CD4-positive, alpha-beta T cell (primary cell): ENCODE results near the gene IGFBP7. TPM values are rescaled to one million over a fixed set of nuclear protein-coding genes. Genes with fewer than 3 reads are reported as not detected.

Source experiments
- ATAC-seq: fragments of 200-7000 bp; cut with Tn5 transposase; one replicate; pipeline ENCODE4 v1.10.0; 2022; ENCODE audit warnings: mild to moderate bottlenecking; ENCODE audit not compliant: poor library complexity
- CTCF ChIA-PET: fragments of 350-600 bp; sonication (Branson Sonifier 250); formaldehyde crosslinking; loops from one replicate; lab custom pipeline; 2021; ENCODE audit warnings: antibody characterized with exemption, inconsistent platforms; lab: Charles Lee
- POLR2A ChIA-PET: fragments of 350-600 bp; sonication (Branson Sonifier 250); formaldehyde crosslinking; loops from one replicate; lab custom pipeline; 2021; ENCODE audit warnings: antibody characterized with exemption, inconsistent platforms; lab: Charles Lee
- DNase-seq, 14 experiments: peaks; one replicate each; pipeline ENCODE4 v3.0.0-alpha.2; 2013 to 2020; ENCODE audit warnings: mixed read lengths in 2 of 14
- H3K27ac ChIP-seq, 2 donors: one replicate each; pipeline versions ENCODE4 v1.5.1 to v1.7.0; 2013; ENCODE audit warnings: low read length in 2 of 2, low read depth in 1 of 2, mild to moderate bottlenecking in 1 of 2
- H3K27me3 ChIP-seq, 2 experiments: 1 replicate in 1 of 2; 2 replicates in 1 of 2; pipeline versions ENCODE4 v1.6.1 to v1.7.0; 2013; ENCODE audit warnings: low read length in 2 of 2, control low read depth in 1 of 2, mild to moderate bottlenecking in 1 of 2, moderate library complexity in 1 of 2; ENCODE audit not compliant: insufficient read depth in 2 of 2, control insufficient read depth in 1 of 2
- H3K36me3 ChIP-seq: one replicate; pipeline ENCODE4 v1.6.1; 2013; ENCODE audit warnings: low read length, control low read depth; ENCODE audit not compliant: insufficient read depth
- H3K4me1 ChIP-seq: one replicate; pipeline ENCODE4 v1.6.1; 2013; ENCODE audit warnings: low read length, control low read depth; ENCODE audit not compliant: insufficient read depth
- H3K4me3 ChIP-seq: one replicate; pipeline ENCODE4 v1.5.1; 2013; ENCODE audit warnings: mild to moderate bottlenecking, low read length, moderate library complexity
- H3K9me3 ChIP-seq, 2 experiments: 1 replicate in 1 of 2; 2 replicates in 1 of 2; pipeline versions ENCODE4 v1.6.1 to v1.7.0; 2013; ENCODE audit warnings: low read length in 2 of 2, mild to moderate bottlenecking in 2 of 2, control low read depth in 1 of 2, moderate library complexity in 1 of 2; ENCODE audit not compliant: control insufficient read depth in 1 of 2, insufficient read depth in 1 of 2
- H3K27ac Mint-ChIP-seq: one replicate; pipeline ENCODE4 v1.8.0; 2020; ENCODE audit warnings: mixed read lengths
- H3K27me3 Mint-ChIP-seq: one replicate; pipeline ENCODE4 v1.8.0; 2021; ENCODE audit warnings: mixed read lengths
- H3K36me3 Mint-ChIP-seq: one replicate; pipeline ENCODE4 v1.8.0; 2021; ENCODE audit warnings: low read depth, mixed read lengths
- H3K4me1 Mint-ChIP-seq: one replicate; pipeline ENCODE4 v1.8.0; 2021; ENCODE audit warnings: low read depth, mixed read lengths
- H3K4me3 Mint-ChIP-seq: one replicate; pipeline ENCODE4 v1.8.0; 2020; ENCODE audit warnings: mild to moderate bottlenecking, mixed read lengths
- H3K9me3 Mint-ChIP-seq: one replicate; pipeline ENCODE4 v1.8.0; 2020; ENCODE audit warnings: mixed read lengths
- CTCF ChIP-seq: fragments of 200-600 bp; IDR thresholded peaks from one replicate; pipeline ENCODE4 v1.8.0; 2022; ENCODE audit warnings: antibody characterized with exemption, mild to moderate bottlenecking
- intact Hi-C, 2 experiments: fragments of 100-400 bp; cut with DNase I in 1 of 2; cut with micrococcal nuclease in 1 of 2; formaldehyde crosslinking; loops; one replicate each; pipeline versions ENCODE4 v1.15.1 to v1.9.0; 2023 to 2025; cut with DNase I, micrococcal nuclease
- total RNA-seq, 174 experiments: library from RNA in 2 of 174; stranded (reverse) in 2 of 174; gene quantifications; one replicate each; pipeline ENCODE4 v1.2.3 and lab custom pipeline; 2021 to 2026

Gene IGFBP7
- total RNA-seq, 2 experiments from 2014 or later = 0.45 TPM; not detected in 1

DNA sequence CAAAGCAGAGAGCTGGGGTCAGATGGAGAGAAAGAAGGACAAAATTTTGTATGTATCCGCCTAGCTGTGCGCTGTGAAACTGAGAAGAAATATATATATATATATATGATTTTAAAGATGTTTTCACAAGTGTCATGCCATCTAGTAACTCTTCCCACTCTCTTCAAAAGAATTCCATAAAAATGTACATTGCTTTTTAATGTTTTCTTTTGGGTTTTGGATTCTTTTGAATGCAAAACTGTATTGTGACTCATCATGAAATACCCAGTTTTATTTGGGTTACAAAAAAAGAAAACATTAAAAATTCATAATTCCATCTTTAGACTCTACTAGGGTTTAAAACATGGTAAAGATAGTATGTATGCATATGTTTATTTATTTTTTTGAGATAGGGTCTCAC is 34.3 kb upstream of the IGFBP7 start:
- H3K4me3 ChIP-seq = no peak overlapping the region
- no peak for TF ChIP-seq CTCF
- H3K27ac Mint-ChIP-seq = no peak overlapping the region
- H3K4me1 ChIP-seq = no peaks in the 10 kb centered on the region
- no peaks in the 10 kb centered on the region for H3K9me3 ChIP-seq
- intact Hi-C loops = no loop called here
- peaks cover 8% of the 10 kb centered on the region for H3K27me3 Mint-ChIP-seq
- POLR2A ChIA-PET = no interaction called here
- H3K27ac ChIP-seq = no peak overlapping the region
- no peaks in the 10 kb centered on the region for H3K9me3 Mint-ChIP-seq
- no peaks in the 10 kb centered on the region for H3K4me1 Mint-ChIP-seq
- H3K27me3 ChIP-seq = peaks cover 0 to 7% of the 10 kb centered on the region in 2 experiments
- H3K36me3 Mint-ChIP-seq = no peaks in the 10 kb centered on the region
- H3K4me3 Mint-ChIP-seq = no peak overlapping the region
- H3K36me3 ChIP-seq = no peaks in the 10 kb centered on the region
- CTCF ChIA-PET = no interaction called here
- ATAC-seq (no peak), DNase-seq (no peak)

DNA sequence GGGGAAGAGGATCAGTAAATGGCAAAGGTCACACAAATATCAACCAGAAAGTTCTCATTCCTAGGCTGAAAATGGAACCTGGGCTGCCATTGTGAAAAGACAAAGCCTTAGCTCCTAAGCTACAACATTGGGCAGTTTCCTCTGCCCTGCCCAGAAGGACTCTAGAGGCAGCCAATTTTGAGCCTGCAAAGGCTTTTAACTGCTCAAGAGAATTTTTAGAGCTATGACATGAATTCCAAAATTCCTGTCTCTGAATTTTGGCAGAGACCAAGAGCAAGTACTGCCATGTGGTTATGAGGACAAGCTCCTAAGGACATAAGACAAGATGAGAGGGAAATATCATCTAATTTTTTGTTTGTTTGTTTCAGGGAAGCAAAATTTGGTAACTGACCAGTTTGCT is 29.6 kb upstream of the IGFBP7 start:
- Mint-ChIP-seq H3K27me3 (peaks cover 5% of the 10 kb centered on the region), H3K36me3 (no peaks in the 10 kb centered on the region), H3K4me1 (no peaks in the 10 kb centered on the region), H3K4me3 (no peak overlapping the region), H3K27ac (no peak overlapping the region), H3K9me3 (no peaks in the 10 kb centered on the region)
- Histone ChIP-seq H3K9me3 (no peaks in the 10 kb centered on the region), H3K27me3 (peaks cover 3 to 7% of the 10 kb centered on the region in 2 experiments), H3K4me3 (no peak overlapping the region), H3K4me1 (no peaks in the 10 kb centered on the region), H3K36me3 (no peaks in the 10 kb centered on the region), H3K27ac (no peak overlapping the region)
- intact Hi-C loops = no loop called here
- ATAC-seq (no peak), DNase-seq (no peak)
- ChIA-PET POLR2A (no interaction called here), CTCF (no interaction called here)
- TF ChIP-seq CTCF = no peak

DNA sequence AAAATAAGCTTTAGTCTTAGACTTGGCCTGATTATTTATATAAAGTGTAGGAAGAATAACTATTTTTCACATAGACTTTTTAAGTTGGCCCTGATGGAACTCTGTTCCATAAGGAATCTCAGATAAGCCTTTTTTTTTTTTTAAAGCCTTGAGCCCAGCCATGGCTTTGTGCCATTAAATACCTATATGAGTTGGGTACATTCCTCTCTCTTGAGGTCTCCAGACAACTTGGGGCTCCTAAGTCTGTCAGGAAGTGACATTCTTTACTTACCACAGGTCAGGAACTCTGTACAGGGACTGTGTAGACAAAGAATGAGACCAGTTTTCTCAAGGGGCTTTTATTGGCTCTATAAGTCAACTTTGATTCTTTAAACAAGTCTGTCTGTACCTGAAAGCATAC is 27.1 kb upstream of the IGFBP7 start:
- no peak for ATAC-seq
- Mint-ChIP-seq H3K4me1 (no peaks in the 10 kb centered on the region), H3K36me3 (no peaks in the 10 kb centered on the region), H3K27ac (no peak overlapping the region), H3K4me3 (no peak overlapping the region), H3K9me3 (no peaks in the 10 kb centered on the region), H3K27me3 (peaks cover 12% of the 10 kb centered on the region)
- no peak overlapping the region for H3K4me3 ChIP-seq
- no peak for DNase-seq
- no peaks in the 10 kb centered on the region for H3K4me1 ChIP-seq
- CTCF ChIA-PET = interaction anchor here (0.7 kb wide), 1 partner anchor 168 kb away, joined by 5 read pairs; no protein-coding TSS in a partner anchor
- H3K27me3 ChIP-seq = peaks cover 0 to 8% of the 10 kb centered on the region in 2 experiments
- intact Hi-C loops = no loop called here
- H3K9me3 ChIP-seq = no peaks in the 10 kb centered on the region
- POLR2A ChIA-PET = no interaction called here
- H3K27ac ChIP-seq = no peak overlapping the region
- H3K36me3 ChIP-seq = no peaks in the 10 kb centered on the region
- TF ChIP-seq CTCF = no peak
